Measurements from ENCODE around the gene EFHC2.

EFHC2 gene, protein sequence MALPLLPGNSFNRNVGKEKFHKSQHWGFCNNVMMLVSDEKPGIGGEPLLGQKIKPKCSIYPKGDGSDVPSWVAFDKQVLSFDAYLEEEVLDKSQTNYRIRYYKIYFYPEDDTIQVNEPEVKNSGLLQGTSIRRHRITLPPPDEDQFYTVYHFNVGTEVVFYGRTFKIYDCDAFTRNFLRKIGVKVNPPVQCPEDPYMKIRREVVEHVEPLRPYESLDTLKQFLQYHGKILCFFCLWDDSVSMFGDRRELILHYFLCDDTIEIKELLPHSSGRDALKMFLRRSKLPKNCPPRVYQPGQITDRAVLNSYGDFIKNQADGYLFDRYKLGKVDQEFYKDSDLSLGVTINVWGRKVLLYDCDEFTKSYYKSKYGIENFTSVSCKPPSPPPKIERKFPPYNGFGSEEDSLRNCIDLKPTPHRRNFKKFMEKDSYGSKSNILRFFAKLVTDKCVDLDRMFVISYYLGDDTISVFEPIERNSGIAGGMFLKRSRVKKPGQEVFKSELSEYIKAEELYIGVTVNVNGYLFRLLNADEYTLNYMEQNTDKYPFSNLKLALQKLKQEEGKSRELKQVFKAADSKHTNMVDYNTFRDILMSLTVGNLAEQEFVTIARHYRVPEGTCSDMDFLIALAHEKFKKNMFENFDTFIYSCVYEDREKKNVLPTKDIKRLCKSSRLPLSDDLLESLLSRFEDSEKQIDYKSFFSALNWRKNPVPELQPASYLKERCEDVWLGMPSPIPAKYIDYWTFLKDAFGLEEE

DNA sequence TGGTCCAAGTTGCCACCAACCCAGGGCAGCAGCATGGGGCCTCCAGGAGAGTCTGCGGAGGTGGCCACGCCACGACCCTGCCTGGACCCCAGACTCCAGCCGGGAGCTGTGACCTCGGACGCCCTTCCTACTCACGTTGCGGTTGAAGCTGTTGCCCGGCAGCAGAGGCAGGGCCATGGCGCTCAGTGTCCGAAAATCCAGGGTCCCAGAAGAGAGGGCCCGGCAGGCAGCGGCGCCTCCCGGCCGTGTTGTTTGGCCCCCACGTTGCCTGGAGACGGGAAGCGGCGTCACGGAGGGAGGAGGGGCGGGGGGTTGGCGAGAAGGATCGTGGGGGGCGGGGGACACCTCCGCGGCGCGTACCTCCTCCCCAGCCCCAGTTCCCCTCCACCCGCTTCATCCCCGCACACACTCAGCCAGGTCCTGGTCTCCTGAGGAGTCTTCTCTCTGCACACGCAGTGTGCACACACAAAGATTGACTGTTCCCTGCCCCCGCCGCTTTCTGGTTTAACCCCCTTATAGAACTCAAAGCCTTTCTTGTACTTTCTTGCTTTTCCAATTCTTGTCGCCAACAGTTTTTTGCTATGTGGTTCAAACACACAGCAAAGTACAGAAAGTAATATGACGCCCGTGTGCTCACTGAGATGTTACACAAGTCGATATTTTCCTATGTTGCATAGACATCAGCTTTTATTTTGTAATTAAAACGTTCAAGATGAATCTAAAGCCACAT lies at the start of gene EFHC2:
Gene EFHC2 (minus strand): TSS at position 261 of the 730 bp plus-strand sequence. CDS start 84 bp downstream, at position 177.
- DNase-seq, result peak; percentile 67

DNA sequence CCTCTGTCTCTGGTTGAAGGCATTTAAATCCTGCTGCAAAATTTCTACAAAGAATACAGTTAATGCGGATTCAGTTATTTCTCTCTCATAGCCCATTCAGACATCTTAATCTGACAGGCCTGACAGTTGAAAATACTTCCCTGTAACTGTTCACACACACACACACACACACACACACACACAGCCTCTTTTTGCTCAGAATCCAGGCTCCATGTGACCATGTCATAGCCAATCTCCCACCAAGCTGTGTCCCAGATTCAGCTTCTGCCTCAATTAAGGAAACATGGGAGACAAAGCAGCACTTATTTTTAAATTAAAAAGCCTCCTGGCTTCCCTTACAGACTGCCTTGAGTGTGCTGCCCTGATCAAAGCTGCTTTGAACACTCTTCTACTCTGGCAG lies 49.3 kb upstream of the EFHC2 start:
- DNase-seq, result no peak

DNA sequence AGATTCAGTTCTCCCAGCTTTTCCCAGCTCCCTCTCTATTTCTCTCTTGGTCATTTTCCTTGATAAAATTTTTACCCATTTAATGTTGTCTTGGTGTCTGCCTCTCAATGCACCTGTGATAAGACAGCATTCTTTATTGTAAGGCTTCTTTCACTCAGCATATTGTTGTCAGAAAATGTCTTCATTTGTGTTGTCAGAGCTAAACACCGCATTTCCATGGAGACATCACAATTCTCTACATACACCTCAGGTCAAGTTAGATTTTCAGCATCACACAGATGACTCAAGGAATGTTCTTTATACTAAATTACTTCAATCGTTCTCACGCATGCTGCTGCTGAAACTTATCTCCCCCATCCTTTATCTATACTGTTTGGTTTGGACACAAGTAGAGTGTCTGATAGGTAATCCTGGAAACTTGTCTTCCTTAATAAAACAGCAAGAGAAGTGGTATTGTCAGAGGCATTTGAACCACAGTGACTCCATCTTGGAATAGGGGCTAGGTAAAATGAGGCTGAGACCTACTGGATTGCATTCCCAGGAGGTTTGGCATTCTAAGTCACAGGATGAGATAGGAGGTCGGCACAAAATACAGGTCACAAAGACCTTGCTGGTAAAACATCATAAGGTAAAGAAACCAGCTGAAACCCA lies 41.3 kb upstream of the EFHC2 start:
- DNase-seq, result no peak

DNA sequence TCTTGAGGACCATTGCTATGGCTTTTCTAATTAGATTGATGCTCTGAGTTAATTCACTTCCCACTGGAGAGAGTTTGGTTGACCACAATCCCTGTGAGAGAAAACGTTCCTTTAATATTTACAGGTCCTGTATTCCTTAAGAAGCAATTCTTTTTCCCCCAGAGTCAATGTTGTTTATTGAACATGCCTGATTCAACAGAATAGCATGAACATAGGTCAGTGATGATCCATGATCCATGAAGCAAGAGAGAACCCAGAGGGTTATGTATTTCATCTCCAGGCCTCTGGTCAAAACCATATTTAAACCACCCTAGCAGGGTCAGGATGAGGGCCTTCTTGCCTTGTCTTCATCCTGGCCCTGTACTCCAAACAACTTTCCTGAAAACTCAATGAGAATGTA lies 39.4 kb upstream of the EFHC2 start:
- no peak for DNase-seq

DNA sequence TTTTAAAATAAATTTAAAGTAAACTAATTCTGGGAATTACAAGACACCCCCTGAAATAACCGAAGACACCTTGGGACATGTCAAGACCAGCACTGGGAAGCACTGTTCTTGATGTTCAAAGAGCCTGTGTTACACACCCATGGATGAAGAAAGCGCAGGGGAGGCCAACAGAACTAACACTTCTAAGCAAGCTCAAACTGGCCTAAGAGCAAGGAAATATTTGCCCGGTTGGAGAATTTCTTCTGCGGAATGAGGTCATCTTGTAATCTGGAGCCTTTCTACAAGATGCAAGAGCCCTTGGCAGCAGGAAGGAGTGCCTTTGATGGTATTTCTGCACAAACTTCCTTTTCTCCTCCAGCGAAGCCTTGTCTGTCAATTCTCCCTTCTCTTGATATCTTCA lies 9.3 kb upstream of the EFHC2 start:
- no peak for DNase-seq

DNA sequence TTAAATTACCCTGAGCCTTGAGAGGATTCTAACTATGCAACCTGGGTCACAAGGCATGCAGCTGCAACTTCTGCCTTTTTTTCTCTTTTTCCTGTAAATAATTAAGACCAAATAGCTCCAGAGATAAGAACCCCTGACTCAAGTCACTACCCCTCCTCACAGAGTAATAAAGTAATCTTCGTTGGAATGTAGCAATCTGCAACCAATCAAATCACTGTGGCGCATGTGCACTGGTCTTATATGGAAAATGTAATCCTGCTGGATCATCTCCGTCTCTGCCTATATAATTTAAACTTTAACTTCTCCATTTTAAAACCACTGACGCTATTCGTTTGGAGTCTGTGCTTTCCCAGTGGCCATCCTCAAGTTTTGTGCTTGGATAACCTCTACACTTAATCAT lies 6.1 kb upstream of the EFHC2 start:
- no peak for DNase-seq

DNA sequence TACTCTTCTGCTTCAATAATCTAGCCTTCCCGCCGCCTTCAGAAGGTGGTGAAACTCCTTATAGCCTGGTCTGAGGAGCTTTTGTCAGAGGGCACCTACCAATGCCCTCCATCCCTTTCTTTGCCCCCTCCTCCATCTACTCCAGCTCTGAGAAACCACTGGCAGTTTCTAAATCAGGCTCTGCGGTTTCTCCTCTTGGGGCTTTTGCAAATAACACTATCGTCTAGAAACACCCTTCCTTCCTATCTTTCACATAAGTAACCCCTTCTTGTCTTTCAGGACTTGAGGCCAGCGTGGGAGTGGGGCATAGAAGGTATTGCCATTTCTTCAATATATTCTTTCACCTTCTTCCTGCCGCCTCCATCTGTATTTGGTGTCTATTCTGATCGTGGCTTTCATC lies 1.2 kb upstream of the EFHC2 start:
- peak; percentile 91 for DNase-seq

DNA sequence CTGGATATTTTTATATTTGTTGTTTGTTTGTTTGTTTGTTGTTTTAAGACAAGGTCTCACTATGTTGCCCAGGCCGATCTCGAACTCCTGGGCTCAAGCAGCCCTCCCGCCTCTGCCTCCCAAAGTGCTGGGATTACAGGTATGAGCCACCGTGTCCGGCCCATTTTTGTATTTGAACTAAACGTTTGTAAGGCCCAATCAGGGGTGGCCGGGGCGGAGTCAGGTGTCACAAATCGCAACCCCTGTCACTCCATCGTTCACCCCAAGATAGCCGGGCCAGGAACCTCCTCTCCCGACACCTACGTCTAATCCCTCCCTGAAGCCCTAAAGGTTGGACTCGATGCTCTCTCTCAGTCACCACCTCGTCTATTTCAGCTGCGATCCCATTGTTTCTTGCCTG lies 722 bp upstream of the EFHC2 start:
- peak; percentile 71 for DNase-seq

DNA sequence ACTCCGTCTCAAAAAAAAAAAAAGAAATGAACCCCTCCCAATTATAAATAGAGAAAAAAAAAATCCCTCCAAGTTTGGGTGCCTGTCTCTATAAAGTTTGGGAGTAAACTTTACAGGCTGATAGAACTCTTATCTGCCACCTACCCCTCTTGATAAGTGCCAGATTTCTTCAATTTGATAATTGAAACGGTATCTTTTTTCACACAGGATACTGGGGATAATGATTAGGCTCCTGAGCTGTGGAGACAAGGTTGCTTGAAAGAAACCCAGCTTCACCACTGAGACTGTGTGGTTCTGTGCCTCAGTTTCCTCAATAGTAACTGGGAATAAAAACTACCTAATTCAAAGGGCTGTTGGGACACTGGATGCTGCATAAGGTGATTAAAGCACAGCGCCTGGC lies 606 bp downstream of the EFHC2 start:
- no peak for DNase-seq

DNA sequence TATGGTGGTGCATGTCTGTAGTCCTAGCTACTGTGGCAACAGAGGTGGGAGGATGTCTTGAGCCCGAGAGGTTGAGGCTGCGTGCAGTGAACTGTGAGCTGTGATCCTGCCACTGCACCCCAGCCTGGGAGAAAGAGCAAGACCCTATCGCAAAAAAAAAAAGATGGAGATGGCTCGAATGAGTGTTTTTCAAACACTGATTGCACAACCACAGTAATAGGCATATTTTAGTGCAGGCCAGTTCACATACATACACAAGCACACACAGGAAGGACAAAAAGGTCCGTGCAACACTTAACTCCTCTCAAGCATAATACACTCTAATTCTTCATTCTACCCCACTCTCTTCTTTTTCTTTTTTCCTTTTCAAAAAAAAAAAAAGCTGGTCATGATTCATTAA lies 5.1 kb downstream of the EFHC2 start:
- DNase-seq, result no peak

DNA sequence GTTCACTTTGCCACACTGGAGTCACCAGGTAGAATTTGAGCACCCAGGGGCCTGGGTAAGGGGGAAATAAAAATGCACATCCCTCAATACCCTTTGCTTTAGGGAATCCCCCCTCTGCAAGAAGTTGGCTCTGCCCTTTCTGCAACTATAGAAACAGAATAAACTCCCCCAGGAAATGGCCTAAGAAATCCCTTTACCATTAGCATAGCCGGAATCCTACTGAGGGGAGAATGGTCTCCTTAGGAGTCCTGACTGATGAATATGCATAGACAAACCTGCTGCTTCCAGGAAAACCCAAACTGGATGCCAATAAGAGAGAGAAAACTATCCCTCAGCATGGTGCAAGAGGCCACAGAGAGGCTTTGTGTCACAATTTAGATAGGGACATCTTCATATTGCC lies 11.0 kb downstream of the EFHC2 start:
- no peak for DNase-seq

DNA sequence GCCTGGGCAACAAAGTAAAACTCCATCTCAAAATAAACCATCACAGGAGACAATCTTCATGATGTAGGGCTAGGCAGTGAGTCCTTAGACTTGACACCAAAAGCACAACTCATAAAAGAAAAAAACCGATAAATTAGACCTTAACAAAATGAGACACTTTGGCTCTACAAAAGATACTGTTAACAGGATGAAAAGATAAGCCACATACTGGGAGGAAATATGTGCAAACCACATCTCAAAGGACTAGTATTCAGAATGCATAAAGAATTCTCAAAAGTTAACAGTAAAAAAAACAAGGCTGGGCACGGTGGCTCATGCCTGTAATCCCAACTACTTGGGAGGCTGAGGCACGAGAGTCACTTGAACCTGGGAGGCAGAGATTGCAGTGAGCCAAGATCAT lies 13.2 kb downstream of the EFHC2 start:
- no peak for DNase-seq

DNA sequence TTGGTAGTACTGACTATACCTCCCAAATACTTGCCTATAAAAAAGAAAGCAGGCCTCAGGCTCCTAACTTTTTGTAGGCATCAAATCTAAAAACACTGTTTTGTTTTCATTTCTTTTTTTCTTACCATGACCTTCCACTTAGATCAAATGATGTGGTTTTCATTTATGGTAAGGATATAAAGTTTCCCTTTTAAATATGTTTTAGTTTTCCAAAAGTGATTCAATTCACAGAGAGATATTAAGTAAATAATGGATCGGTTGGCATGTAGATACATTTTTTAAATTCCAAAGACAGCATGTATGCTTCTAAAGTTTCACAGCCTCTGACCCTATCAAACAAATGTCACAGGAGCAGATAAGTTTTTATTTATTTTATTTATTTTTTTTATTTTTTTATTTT lies 23.9 kb downstream of the EFHC2 start:
- no peak for DNase-seq

DNA sequence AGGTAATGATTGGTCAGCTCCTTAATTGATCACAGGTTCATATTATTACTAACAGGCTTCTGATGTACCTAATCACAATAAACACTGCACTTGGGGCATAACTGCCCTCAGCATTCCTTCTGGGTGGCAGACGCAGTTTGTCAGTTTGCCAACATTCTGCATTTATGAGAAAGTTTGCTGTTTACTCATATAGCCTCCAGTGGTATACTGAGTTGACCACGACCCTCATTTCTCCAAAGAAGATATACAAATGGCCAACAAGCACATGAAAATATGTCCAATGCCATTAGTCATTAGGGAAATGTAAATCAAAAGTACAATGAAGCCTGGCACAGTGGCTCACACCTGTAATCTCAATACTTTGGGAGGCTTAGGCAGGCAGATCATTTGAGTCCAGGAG lies 26.3 kb downstream of the EFHC2 start:
- no peak for DNase-seq

DNA sequence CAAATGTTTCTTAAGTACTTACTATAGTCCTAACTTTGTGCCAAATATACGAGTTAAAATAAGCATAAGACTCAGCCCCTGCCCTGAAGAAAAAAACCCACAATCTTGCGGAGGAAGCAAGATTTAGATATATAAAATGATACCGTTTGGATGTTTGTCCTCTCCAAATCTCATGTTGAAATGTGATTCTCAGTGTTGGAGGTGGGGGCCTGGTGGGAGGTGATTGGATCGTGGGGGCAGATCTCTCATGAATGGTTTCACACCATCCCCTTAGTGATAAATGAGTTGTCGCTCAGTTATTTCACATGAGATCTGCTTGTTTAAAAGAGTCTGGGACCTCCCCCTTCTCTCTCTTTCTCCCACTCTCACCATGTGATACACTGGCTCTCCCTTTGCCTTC lies 28.7 kb downstream of the EFHC2 start:
- peak; percentile 62 for DNase-seq

DNA sequence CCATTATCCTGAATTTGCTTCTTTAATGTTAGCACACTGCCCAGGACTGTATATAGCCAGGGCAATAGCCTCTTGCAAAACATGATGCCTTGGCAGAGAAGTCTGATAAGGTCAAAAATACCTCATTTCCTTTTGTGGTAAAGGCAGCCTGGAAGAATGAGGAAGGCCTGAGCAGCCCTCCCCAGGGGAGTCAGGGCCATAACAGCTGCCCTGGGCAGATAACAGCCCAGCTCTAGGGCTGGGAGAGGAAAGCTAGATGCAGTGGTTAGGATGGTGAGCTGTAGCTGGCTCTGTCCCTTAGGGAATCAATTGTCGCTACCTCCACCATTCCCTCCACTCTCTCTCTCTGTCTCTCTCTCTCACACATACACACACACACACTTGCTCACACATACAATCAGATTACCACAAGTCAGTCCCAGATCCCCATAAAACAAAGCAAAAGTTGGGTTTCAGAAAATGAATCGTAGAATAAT lies 29.2 kb downstream of the EFHC2 start:
- DNase-seq, result peak; percentile 97

DNA sequence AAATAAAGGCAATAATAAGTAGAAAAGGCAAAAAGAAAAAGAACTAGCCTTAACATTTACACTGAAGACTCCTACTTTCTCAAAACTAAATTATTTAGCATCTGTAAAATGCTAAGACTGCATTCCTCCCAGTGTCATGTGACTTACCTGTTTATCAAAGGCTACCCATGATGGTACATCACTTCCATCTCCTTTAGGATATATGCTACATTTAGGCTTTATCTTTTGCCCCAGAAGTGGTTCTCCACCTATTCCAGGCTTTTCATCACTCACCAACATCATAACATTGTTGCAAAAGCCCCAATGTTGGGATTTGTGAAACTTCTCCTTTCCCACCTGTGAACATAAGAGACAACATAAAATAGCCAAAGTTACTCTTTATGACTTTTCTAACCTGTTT lies 31.1 kb downstream of the EFHC2 start:
- no peak for DNase-seq

DNA sequence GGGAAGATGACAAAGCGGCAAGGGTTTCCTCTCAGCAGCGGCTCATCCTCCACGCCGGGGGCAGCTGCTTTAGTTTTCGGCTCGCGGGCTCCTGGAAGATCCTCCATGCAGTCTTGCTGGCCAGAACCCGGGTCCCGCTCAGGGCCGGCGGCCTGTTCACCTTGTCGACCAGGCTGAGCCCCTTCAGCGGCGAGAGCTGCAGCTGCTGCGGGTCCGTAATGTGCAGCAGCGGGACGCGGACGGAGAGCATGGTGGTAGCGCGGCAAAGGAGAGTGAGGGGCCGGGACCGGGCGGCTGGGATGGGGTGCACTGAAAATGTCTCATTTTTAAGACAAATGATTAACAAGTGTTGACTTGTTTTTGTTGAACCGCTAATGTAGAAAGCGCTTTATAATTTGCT lies 33.2 kb downstream of the EFHC2 start:
- no peak for DNase-seq

DNA sequence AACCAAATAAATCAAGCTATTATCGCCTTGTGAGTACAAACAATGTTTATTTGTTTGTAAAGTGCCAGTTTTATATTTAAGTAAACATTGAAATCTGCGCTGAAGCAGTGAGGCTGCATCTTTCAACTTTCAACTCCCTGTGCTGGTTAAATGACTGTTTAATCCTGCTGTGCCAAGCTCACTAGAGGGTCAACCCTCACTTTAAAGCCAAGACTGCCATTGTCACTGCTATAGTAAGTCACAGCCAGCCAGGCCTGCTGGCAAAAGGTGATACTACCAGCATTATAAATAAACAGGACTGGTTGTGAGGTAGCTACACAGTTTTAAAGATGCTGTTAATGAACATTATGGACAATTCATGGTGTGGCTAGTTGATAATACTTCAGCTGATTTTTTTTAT lies 34.6 kb downstream of the EFHC2 start:
- no peak for DNase-seq

DNA sequence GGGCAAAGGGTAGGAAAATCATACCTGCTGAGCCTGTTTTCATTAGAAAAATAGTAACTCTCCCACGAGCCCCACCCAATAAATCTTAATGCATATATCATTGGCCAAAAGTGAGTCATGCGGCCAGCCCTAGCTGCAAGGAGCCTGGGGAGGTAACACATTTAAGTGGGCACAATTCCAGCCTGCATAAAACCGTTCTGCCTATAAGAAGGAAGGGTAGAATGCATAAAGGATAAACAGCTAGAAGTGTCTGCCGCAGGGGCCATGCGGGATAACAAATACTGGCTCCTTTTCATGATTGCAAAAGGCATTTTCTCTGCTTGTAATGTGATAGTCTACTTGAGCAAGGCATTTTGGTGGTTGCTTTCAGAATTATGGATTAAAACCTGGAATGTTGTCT lies 37.1 kb downstream of the EFHC2 start:
- DNase-seq, result no peak

DNA sequence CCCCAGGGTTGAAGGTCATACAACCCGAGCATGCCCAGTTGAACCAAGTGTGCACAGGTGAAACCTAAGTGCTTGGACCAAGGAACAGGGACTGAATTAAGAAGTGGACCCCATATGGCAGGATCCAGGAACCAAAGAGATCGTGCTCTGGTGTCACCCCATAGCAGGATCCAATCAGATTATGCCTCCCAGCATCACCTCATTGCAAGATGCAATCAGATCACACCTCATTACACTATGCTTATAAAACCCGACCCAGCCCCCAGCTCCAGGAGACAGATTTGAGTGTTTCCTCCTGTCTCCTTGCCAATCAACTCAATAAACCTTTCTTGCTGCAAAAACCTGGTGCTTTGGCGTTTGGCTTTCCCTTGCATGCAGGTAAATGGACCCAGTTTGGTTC lies 37.6 kb downstream of the EFHC2 start:
- no peak for DNase-seq

DNA sequence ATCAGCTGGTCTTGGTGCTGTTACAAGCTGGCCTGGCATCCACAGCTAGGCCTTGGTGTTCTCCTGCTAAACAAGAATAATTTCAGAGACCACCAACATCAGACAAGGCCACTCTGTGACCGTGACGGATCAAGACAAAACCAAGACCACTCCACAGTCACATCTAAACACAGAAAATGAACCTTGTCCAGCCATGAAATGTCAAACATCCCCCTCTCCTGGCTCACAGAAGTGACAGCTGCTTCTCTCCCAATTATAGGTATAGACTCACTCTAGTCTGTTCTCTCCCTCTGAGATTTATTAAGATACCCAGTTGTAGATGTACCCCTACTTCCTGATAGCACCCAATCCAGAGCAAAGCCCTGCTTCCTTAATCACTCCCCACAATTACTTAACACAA lies 40.4 kb downstream of the EFHC2 start:
- DNase-seq, result no peak

DNA sequence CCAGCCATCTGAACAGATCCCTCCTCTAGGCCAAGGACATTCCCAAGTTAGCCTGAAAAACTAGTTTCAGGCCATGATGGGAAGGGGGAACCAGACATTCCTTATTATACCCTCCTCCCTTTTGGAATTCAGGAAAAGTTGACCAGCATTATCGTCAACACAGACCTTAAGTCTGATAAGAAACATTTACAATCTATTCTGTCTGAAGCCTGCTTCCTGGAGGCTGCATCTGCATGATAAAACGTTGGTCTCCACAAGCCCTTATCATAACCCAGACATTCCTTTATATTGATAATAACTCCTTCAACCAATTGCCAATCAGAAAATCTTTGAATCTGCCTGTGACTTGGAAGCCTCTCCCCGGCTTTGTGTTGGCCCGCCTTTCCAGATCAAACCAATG lies 44.3 kb downstream of the EFHC2 start:
- no peak for DNase-seq
